A549 (cell line): ENCODE data around the gene TSPAN3. TPM values are rescaled to one million over a fixed set of nuclear protein-coding genes. Genes with fewer than 3 reads are reported as not detected.

ENCODE experiments used
- ATAC-seq, 2 experiments: fragments of 200-7000 bp in 1 of 2; fragments of >200 bp in 1 of 2; cut with Nextera tagmentation in 1 of 2; cut with Tn5 transposase in 1 of 2; 3 replicates each; pipeline versions ENCODE4 v1.8.0 to v1.9.1; 2018 to 2020; ENCODE audit warnings: mild to moderate bottlenecking in 1 of 2, moderate library complexity in 1 of 2
- CTCF ChIA-PET: fragments of 300-600 bp; sonication (Branson Sonifier 250); formaldehyde crosslinking; extraction: SDS; loops from one replicate; lab custom pipeline; 2021; ENCODE audit warnings: antibody characterized with exemption, inconsistent platforms; lab: Yijun Ruan, JAX
- POLR2A ChIA-PET: fragments of 350-600 bp; formaldehyde crosslinking; extraction: SDS; loops from one replicate; lab custom pipeline; 2021; ENCODE audit warnings: antibody characterized with exemption, inconsistent platforms; lab: Yijun Ruan, JAX
- DNase-seq, 2 experiments: peaks; one replicate each; pipeline versions ENCODE4 v3.0.0 to v3.0.0-alpha.2; 2011 to 2016; ENCODE audit warnings: low read depth in 1 of 2, low spot score in 1 of 2
- FAIRE-seq: peaks from 2 replicates; lab custom pipeline; 2011; peaks lifted over from hg19 to GRCh38; lab: Jason Lieb, UNC
- H3K27ac ChIP-seq, 2 experiments: fragments of >200 bp; sonication (Bioruptor Twin); formaldehyde crosslinking; 3 replicates each; pipeline ENCODE4 v1.5.1; 2016 to 2017
- H3K4me1 ChIP-seq: fragments of >200 bp; sonication (Bioruptor Twin); formaldehyde crosslinking; 3 replicates; pipeline ENCODE4 v1.6.1; 2016
- H3K4me2 ChIP-seq: fragments of >200 bp; sonication (Bioruptor Twin); formaldehyde crosslinking; 3 replicates; pipeline ENCODE4 v1.6.1; 2016
- H3K4me3 ChIP-seq: fragments of >200 bp; sonication (Bioruptor Twin); formaldehyde crosslinking; 3 replicates; pipeline ENCODE4 v1.5.1; 2016
- H3K9me3 ChIP-seq: fragments of >200 bp; sonication (Bioruptor Twin); formaldehyde crosslinking; 3 replicates; pipeline ENCODE4 v1.6.1; 2016
- ATOH8 ChIP-seq: fragments of 250-450 bp; sonication (Bioruptor Pico); IDR thresholded peaks from 2 replicates; pipeline ENCODE4 v1.5.0; 2020; ENCODE audit warnings: low read depth, mild to moderate bottlenecking, moderate library complexity
- BHLHE40 ChIP-seq: IDR thresholded peaks from 2 replicates; pipeline ENCODE4 v1.6.1; 2012; ENCODE audit warnings: low read depth, low read length, inconsistent platforms
- EHMT2 ChIP-seq: fragments of 200-600 bp; sonication (generic); IDR thresholded peaks from 2 replicates; pipeline ENCODE4 v1.6.1; 2016; ENCODE audit warnings: antibody characterized with exemption, low read depth, mild to moderate bottlenecking, moderate library complexity
- EP300 ChIP-seq, 2 experiments: fragments of >200 bp; sonication (Bioruptor Twin); formaldehyde crosslinking; IDR thresholded peaks; 2 replicates in 1 of 2; 3 replicates in 1 of 2; pipeline ENCODE4 v1.6.1; 2016 to 2017
- FOSB ChIP-seq: fragments of 250-450 bp; sonication (Bioruptor Pico); IDR thresholded peaks from 2 replicates; pipeline ENCODE4 v1.5.0; 2020; ENCODE audit warnings: mild to moderate bottlenecking, moderate library complexity
- FOSL2 ChIP-seq, 2 experiments: fragments of 450-650 bp in 1 of 2; fragments of >200 bp in 1 of 2; sonication (Bioruptor Twin) in 1 of 2; formaldehyde crosslinking; IDR thresholded peaks; 2 replicates each; pipeline versions ENCODE4 v1.5.0 to v1.6.1; 2016 to 2020; ENCODE audit warnings: mild to moderate bottlenecking in 1 of 2, moderate library complexity in 1 of 2
- FOXS1 ChIP-seq: fragments of 250-450 bp; sonication (Bioruptor Pico); IDR thresholded peaks from 2 replicates; pipeline ENCODE4 v1.5.0; 2020; ENCODE audit warnings: mild to moderate bottlenecking, moderate library complexity
- HOXA7 ChIP-seq: fragments of 250-450 bp; sonication (Bioruptor Pico); IDR thresholded peaks from 2 replicates; pipeline ENCODE4 v1.5.0; 2020; ENCODE audit warnings: mild to moderate bottlenecking, moderate library complexity
- JUN ChIP-seq, 2 experiments: fragments of >200 bp; sonication (Bioruptor Twin); formaldehyde crosslinking; IDR thresholded peaks; 2 replicates in 1 of 2; 3 replicates in 1 of 2; pipeline ENCODE4 v1.6.1; 2016 to 2017
- KDM1A ChIP-seq: fragments of 200-600 bp; sonication (generic); IDR thresholded peaks from 2 replicates; pipeline ENCODE4 v1.6.1; 2016; ENCODE audit warnings: low read depth, mild to moderate bottlenecking
- NR3C1 ChIP-seq: fragments of >200 bp; sonication (Bioruptor Twin); formaldehyde crosslinking; IDR thresholded peaks from 3 replicates; pipeline ENCODE4 v1.6.1; 2017
- PHF8 ChIP-seq: fragments of 200-600 bp; sonication (generic); IDR thresholded peaks from 2 replicates; pipeline ENCODE4 v1.6.1; 2016; ENCODE audit warnings: low read depth, mild to moderate bottlenecking, antibody characterized with exemption, moderate library complexity, borderline replicate concordance
- POLR2A ChIP-seq: IDR thresholded peaks from 2 replicates; pipeline ENCODE4 v1.6.1; 2012; ENCODE audit warnings: mild to moderate bottlenecking, low read length
- POLR2AphosphoS2 ChIP-seq: conservative IDR thresholded peaks from 2 replicates; pipeline ENCODE4 v1.6.1; 2012; ENCODE audit warnings: low read length, improper control_type of control experiment, inconsistent platforms
- REST ChIP-seq: fragments of 200-600 bp; sonication (generic); IDR thresholded peaks from 2 replicates; pipeline ENCODE4 v1.6.1; 2016; ENCODE audit warnings: antibody characterized with exemption, mild to moderate bottlenecking, moderate library complexity
- RFX5 ChIP-seq: fragments of 450-650 bp; IDR thresholded peaks from 2 replicates; pipeline ENCODE4 v1.7.1; 2014; ENCODE audit warnings: antibody characterized with exemption, mild to moderate bottlenecking, moderate library complexity
- ZC3H11A ChIP-seq: fragments of 450-650 bp; IDR thresholded peaks from 2 replicates; pipeline ENCODE4 v1.6.1; 2014; ENCODE audit warnings: antibody characterized with exemption, mild to moderate bottlenecking
- ZFP36 ChIP-seq: fragments of 450-650 bp; IDR thresholded peaks from 2 replicates; pipeline ENCODE4 v1.6.1; 2014; ENCODE audit warnings: borderline replicate concordance; ENCODE audit not compliant: partially characterized antibody
- ZSCAN20 ChIP-seq: fragments of 250-450 bp; sonication (Bioruptor Pico); IDR thresholded peaks from 2 replicates; pipeline ENCODE4 v1.8.0; 2022; ENCODE audit warnings: mild to moderate bottlenecking, moderate library complexity
- WGBS: methylation state at CpG from one replicate; pipeline ENCODE4 v1.1.6; 2017; ENCODE audit errors: missing lambda C conversion rate; 5-methylcytosine and 5-hydroxymethylcytosine counted together
- polyA plus RNA-seq, 4 experiments: library from polyadenylated mRNA; depleted of rRNA in 3 of 4; stranded (reverse); fragments of >200 nt; fragmentation: RNase III in 1 of 4; extraction: RNeasy Plus Mini Kit Qiagen cat#74134 plus additional on column Dnase treatment in 1 of 4; gene quantifications; 2 replicates in 3 of 4; 3 replicates in 1 of 4; pipeline ENCODE4 v1.2.3, GENCODE V29; 2011 to 2017
- TF ChIP-seq, protein P1 (sequence below): fragments of >200 bp; sonication (Bioruptor Twin); formaldehyde crosslinking; IDR thresholded peaks from 3 replicates; pipeline ENCODE4 v1.5.1; 2016
- TF ChIP-seq, protein P2 (sequence below): IDR thresholded peaks from 2 replicates; pipeline ENCODE4 v1.6.1; 2012; ENCODE audit warnings: low read depth, borderline replicate concordance

The TSPAN3 gene
- polyA plus RNA-seq, 2 of the 4 experiments (the other 2 are of a cell fraction), result 362 to 636 TPM

DNA sequence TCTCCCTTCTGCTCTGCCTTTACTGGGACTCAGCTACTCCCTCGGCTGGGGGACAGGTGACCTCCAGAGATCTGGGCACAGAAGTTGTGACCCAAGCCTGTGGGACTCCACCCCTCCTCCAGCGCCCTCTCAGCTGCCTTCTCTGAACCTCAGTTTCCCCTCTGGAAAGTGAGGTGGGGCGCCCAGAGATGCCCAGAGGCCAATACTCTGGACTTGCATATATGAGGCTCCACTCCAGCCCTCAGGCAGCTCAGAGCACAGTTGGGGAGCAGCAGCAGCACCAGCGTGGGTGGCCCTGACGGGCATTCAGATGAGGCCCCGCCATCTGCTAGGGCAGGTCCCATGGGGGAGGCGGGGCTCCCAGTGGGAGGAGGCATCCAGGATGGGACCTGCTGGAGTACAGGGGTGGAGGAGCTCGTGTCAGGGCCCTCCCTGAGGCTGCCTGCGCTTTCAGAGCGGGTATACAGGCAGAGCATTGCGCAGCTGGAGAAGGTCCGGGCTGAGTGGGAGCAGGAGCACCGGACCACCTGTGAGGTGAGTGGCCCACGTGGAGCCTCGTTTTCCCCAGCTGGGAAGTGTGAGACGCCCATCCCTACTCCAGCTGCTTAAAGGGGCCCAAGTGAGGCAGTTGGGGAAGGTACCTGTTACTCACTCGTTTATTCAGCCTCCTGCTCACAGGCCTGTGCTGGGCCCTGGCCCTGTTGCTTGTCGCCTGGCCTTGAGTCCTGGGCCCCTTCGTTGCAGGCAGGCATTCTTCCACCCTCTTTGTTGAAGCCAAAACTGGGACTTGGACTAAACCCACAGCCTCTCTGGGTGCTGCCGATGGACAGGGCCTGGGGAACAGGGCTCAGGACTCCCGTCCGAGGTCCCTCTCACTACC lies 40.6 kb downstream of the TSPAN3 start:
- ChIA-PET CTCF (interaction anchor here (0.7 to 1.5 kb wide), 4 partner anchors 88 to 516 kb away, joined by 3 to 4 read pairs (median 3); no protein-coding TSS in a partner anchor), POLR2A (no interaction called here)
- DNase-seq, result no peak
- 75% methylated on average over 16 of the region's 22 CpGs for WGBS
- no peaks in the 10 kb centered on the region for H3K4me1 ChIP-seq
- H3K9me3 ChIP-seq, result no peaks in the 10 kb centered on the region
- H3K4me3 ChIP-seq, result no peak overlapping the region
- H3K4me2 ChIP-seq, result no peak overlapping the region
- no peak for FAIRE-seq
- peak in 1 of 2 experiments; percentile 4; a peak in 2 of 6 replicates for ATAC-seq
- TF ChIP-seq NR3C1, result no peak
- no peak overlapping the region for H3K27ac ChIP-seq

DNA sequence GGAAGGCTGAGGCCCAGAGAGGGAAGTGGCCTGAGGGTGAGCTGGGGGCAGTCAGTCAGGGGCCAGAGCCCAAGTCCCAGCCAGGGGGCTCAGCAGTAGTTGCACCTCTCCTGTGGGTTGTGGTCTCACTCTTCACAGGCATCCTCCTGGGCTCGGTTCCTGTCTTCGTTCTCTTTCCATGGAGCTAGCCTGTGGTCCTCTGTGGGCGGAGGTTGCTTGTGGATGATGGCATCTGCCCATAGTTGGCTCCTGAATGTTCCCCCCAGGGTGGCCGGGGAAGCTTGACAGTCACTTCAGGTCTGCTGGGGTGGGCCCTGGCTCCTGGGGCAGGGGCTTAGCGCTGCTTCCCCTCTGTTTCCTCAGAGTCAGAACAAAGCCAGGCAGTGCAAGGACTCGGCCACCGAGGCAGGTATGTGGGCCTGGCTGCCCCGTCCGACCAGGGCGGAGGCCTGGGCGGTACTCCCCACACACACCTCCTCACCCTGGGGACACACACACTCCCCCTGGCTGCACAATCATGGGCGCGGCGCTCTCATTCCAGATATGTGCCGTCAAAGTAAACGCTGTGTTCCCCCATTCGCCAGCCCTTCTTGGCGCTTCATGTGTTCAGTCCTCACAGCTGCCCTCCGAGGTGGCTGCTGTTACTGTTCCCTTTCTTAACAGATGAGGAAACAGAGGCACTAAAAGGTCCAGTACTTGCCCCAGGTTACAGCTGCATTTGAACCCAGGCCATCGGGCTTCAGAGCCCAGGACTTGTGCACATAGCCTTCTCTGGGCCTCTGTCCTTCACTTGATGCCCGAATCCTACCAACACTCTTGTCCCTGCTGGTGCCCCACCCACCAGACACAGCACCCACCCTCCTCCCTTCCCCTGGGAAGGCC lies 41.5 kb downstream of the TSPAN3 start:
- H3K27ac ChIP-seq, result no peak overlapping the region
- DNase-seq (no peak), ATAC-seq (no peak), FAIRE-seq (no peak)
- no peaks in the 10 kb centered on the region for H3K9me3 ChIP-seq
- H3K4me3 ChIP-seq, result no peak overlapping the region
- TF ChIP-seq JUN (IDR thresholded peaks at IDR 0.05), result no peak
- TF ChIP-seq RFX5, result no peak
- TF ChIP-seq KDM1A, result no peak
- TF ChIP-seq FOXS1 (CRISPR knock-in tag), result no peak
- TF ChIP-seq REST, result no peak
- TF ChIP-seq, protein P1, sequence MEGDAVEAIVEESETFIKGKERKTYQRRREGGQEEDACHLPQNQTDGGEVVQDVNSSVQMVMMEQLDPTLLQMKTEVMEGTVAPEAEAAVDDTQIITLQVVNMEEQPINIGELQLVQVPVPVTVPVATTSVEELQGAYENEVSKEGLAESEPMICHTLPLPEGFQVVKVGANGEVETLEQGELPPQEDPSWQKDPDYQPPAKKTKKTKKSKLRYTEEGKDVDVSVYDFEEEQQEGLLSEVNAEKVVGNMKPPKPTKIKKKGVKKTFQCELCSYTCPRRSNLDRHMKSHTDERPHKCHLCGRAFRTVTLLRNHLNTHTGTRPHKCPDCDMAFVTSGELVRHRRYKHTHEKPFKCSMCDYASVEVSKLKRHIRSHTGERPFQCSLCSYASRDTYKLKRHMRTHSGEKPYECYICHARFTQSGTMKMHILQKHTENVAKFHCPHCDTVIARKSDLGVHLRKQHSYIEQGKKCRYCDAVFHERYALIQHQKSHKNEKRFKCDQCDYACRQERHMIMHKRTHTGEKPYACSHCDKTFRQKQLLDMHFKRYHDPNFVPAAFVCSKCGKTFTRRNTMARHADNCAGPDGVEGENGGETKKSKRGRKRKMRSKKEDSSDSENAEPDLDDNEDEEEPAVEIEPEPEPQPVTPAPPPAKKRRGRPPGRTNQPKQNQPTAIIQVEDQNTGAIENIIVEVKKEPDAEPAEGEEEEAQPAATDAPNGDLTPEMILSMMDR, result no peak
- TF ChIP-seq FOSL2 (IDR thresholded peaks at IDR 0.05), result no peak
- TF ChIP-seq FOSL2 (CRISPR knock-in tag; IDR thresholded peaks at IDR 0.05), result no peak
- TF ChIP-seq EP300 (IDR thresholded peaks at IDR 0.05), result no peak
- TF ChIP-seq, protein P2, sequence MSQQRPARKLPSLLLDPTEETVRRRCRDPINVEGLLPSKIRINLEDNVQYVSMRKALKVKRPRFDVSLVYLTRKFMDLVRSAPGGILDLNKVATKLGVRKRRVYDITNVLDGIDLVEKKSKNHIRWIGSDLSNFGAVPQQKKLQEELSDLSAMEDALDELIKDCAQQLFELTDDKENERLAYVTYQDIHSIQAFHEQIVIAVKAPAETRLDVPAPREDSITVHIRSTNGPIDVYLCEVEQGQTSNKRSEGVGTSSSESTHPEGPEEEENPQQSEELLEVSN, result no peak
- TF ChIP-seq ATOH8 (CRISPR knock-in tag), result no peak
- TF ChIP-seq FOSB (CRISPR knock-in tag), result no peak
- TF ChIP-seq ZSCAN20 (CRISPR knock-in tag), result no peak
- no peak for TF ChIP-seq PHF8
- TF ChIP-seq EHMT2, result no peak
- no peak for TF ChIP-seq ZC3H11A
- TF ChIP-seq POLR2AphosphoS2, result no peak
- TF ChIP-seq POLR2A, result no peak
- TF ChIP-seq ZFP36, result no peak
- TF ChIP-seq HOXA7, result no peak
- TF ChIP-seq BHLHE40, result no peak
- H3K4me1 ChIP-seq, result no peaks in the 10 kb centered on the region
- WGBS, result 85% methylated on average over 18 of the region's 21 CpGs
- ChIA-PET POLR2A (no interaction called here), CTCF (interaction anchor here (0.7 to 1.5 kb wide), 4 partner anchors 8 to 514 kb away, joined by 3 to 4 read pairs (median 3); no protein-coding TSS in a partner anchor)
- no peak overlapping the region for H3K4me2 ChIP-seq
